GM23338 (cell line): ENCODE data around the gene ABCA7. TPM values are rescaled to one million over a fixed set of nuclear protein-coding genes. Genes with fewer than 3 reads are reported as not detected.

Experiments used
- ATAC-seq: fragments of 200-7000 bp; cut with Tn5 transposase; 3 replicates; pipeline ENCODE4 v1.9.1; 2020
- DNase-seq: peaks from one replicate; pipeline ENCODE4 v3.0.0-alpha.2; 2015; ENCODE audit warnings: low spot score
- H2AFZ ChIP-seq: fragments of 200-600 bp; sonication (generic); 2 replicates; pipeline ENCODE4 v1.8.0; 2016; ENCODE audit warnings: antibody characterized with exemption, mild to moderate bottlenecking, moderate library complexity
- H3F3A ChIP-seq: fragments of 200-600 bp; sonication (generic); replicated peaks from 2 replicates; pipeline ENCODE4 v1.8.0; 2017; ENCODE audit warnings: antibody characterized with exemption, mixed run types, low read depth
- H3K27ac ChIP-seq: fragments of 200-600 bp; sonication (generic); 2 replicates; pipeline ENCODE4 v1.6.1; 2016; ENCODE audit warnings: low read depth
- H3K27me3 ChIP-seq: fragments of 200-600 bp; sonication (generic); 2 replicates; pipeline ENCODE4 v1.8.0; 2016; ENCODE audit warnings: mild to moderate bottlenecking, mixed run types, moderate library complexity; ENCODE audit not compliant: insufficient read depth
- H3K36me3 ChIP-seq: fragments of 200-600 bp; sonication (generic); 2 replicates; pipeline ENCODE4 v1.8.0; 2016; ENCODE audit warnings: mild to moderate bottlenecking; ENCODE audit not compliant: insufficient read depth
- H3K4me1 ChIP-seq: fragments of 200-600 bp; sonication (generic); 2 replicates; pipeline ENCODE4 v1.8.0; 2016; ENCODE audit warnings: mild to moderate bottlenecking, moderate library complexity; ENCODE audit not compliant: insufficient read depth
- H3K4me2 ChIP-seq: fragments of 200-600 bp; sonication (generic); 2 replicates; pipeline ENCODE4 v1.7.1; 2017; ENCODE audit warnings: mixed run types
- H3K4me3 ChIP-seq: fragments of 200-600 bp; sonication (generic); 2 replicates; pipeline ENCODE4 v1.6.1; 2016; ENCODE audit warnings: mixed run types
- H3K79me2 ChIP-seq: fragments of 200-600 bp; sonication (generic); replicated peaks from 2 replicates; pipeline ENCODE4 v1.8.0; 2017; ENCODE audit warnings: mild to moderate bottlenecking; ENCODE audit not compliant: insufficient read depth
- H3K9me2 ChIP-seq: fragments of 200-600 bp; sonication (generic); 2 replicates; pipeline ENCODE4 v1.8.0; 2017; ENCODE audit not compliant: insufficient read depth
- H4K20me1 ChIP-seq: fragments of 200-600 bp; sonication (generic); replicated peaks from 2 replicates; pipeline ENCODE4 v1.8.0; 2017; ENCODE audit warnings: mild to moderate bottlenecking; ENCODE audit not compliant: insufficient read depth
- H3K27ac Mint-ChIP-seq: 2 replicates; pipeline ENCODE4 v1.8.0; 2020; ENCODE audit warnings: inconsistent platforms, mild to moderate bottlenecking, moderate library complexity, mixed read lengths
- H3K27me3 Mint-ChIP-seq: 3 replicates; pipeline ENCODE4 v1.8.0; 2022; ENCODE audit warnings: low read depth, mild to moderate bottlenecking, moderate library complexity, mixed read lengths, inconsistent platforms; ENCODE audit not compliant: insufficient read depth, poor library complexity
- H3K36me3 Mint-ChIP-seq: 3 replicates; pipeline ENCODE4 v1.8.0; 2021; ENCODE audit warnings: low read depth, mild to moderate bottlenecking, inconsistent platforms, moderate library complexity, mixed read lengths
- H3K4me1 Mint-ChIP-seq: 3 replicates; pipeline ENCODE4 v1.8.0; 2020; ENCODE audit warnings: mild to moderate bottlenecking, inconsistent platforms, mixed read lengths
- H3K4me3 Mint-ChIP-seq: 3 replicates; pipeline ENCODE4 v1.8.0; 2021; ENCODE audit warnings: moderate library complexity, mild to moderate bottlenecking, inconsistent platforms, mixed read lengths
- H3K9me3 Mint-ChIP-seq: 3 replicates; pipeline ENCODE4 v1.8.0; 2020; ENCODE audit warnings: moderate library complexity, mild to moderate bottlenecking, inconsistent platforms, mixed read lengths
- CREB1 ChIP-seq: fragments of 250-450 bp; sonication (Bioruptor Pico); IDR thresholded peaks from 2 replicates; pipeline ENCODE4 v1.5.0; 2020; ENCODE audit warnings: low read depth, mild to moderate bottlenecking, moderate library complexity
- EZH2 ChIP-seq: fragments of 200-600 bp; sonication (generic); IDR thresholded peaks from one replicate; pipeline ENCODE4 v1.8.0; 2017; ENCODE audit warnings: antibody characterized with exemption, mild to moderate bottlenecking, low read depth; ENCODE audit not compliant: unreplicated experiment
- EZH2phosphoT487 ChIP-seq: fragments of 200-600 bp; sonication (generic); IDR thresholded peaks from one replicate; pipeline ENCODE4 v1.8.1; 2018; ENCODE audit warnings: antibody characterized with exemption; ENCODE audit not compliant: unreplicated experiment
- JUNB ChIP-seq: IDR thresholded peaks from one replicate; pipeline ENCODE4 v1.6.1; 2016; ENCODE audit warnings: antibody characterized with exemption; ENCODE audit not compliant: unreplicated experiment
- NANOG ChIP-seq: IDR thresholded peaks from 2 replicates; pipeline ENCODE4 v1.6.1; 2016; ENCODE audit warnings: antibody characterized with exemption, borderline replicate concordance
- POLR2AphosphoS5 ChIP-seq: IDR thresholded peaks from 2 replicates; pipeline ENCODE4 v1.6.1; 2016; ENCODE audit warnings: antibody characterized with exemption, low read depth
- STAT1 ChIP-seq: IDR thresholded peaks from one replicate; pipeline ENCODE4 v1.6.1; 2016; ENCODE audit warnings: antibody characterized with exemption; ENCODE audit not compliant: unreplicated experiment
- ZNF114 ChIP-seq: fragments of 250-450 bp; sonication (Bioruptor Pico); IDR thresholded peaks from 2 replicates; pipeline ENCODE4 v1.5.0; 2020; ENCODE audit warnings: mild to moderate bottlenecking, moderate library complexity
- ZNF331 ChIP-seq: fragments of 250-450 bp; sonication (Bioruptor Pico); IDR thresholded peaks from 2 replicates; pipeline ENCODE4 v1.5.0; 2020; ENCODE audit warnings: low read depth, mild to moderate bottlenecking, moderate library complexity
- polyA plus RNA-seq: library from polyadenylated mRNA; unstranded; fragments of >200 nt; fragmentation: Nextera tagmentation; extraction: Ambion mirVana; gene quantifications from 2 replicates; pipeline ENCODE4 v1.2.1, GENCODE V29; 2016
- total RNA-seq: library from RNA; depleted of rRNA; stranded (reverse); fragments of >200 nt; shearing (Covaris generic); gene quantifications from 2 replicates; pipeline ENCODE4 v1.2.3, GENCODE V29; 2014
- TF ChIP-seq, protein P1 (sequence below), 2 experiments: fragments of 200-600 bp in 1 of 2; sonication (generic) in 1 of 2; conservative IDR thresholded peaks; 2 replicates each; pipeline versions ENCODE4 v1.5.1 to v1.6.1; 2016 to 2017; ENCODE audit warnings: antibody characterized with exemption in 2 of 2, low read depth in 2 of 2, mild to moderate bottlenecking in 2 of 2, moderate library complexity in 1 of 2
- TF ChIP-seq, protein P2 (sequence below): IDR thresholded peaks from 2 replicates; pipeline ENCODE4 v1.6.1; 2016; ENCODE audit warnings: antibody characterized with exemption

ABCA7 gene
- total and polyA plus RNA-seq, 2 experiments from 2014 or later, result 22.2 to 27.4 TPM

DNA sequence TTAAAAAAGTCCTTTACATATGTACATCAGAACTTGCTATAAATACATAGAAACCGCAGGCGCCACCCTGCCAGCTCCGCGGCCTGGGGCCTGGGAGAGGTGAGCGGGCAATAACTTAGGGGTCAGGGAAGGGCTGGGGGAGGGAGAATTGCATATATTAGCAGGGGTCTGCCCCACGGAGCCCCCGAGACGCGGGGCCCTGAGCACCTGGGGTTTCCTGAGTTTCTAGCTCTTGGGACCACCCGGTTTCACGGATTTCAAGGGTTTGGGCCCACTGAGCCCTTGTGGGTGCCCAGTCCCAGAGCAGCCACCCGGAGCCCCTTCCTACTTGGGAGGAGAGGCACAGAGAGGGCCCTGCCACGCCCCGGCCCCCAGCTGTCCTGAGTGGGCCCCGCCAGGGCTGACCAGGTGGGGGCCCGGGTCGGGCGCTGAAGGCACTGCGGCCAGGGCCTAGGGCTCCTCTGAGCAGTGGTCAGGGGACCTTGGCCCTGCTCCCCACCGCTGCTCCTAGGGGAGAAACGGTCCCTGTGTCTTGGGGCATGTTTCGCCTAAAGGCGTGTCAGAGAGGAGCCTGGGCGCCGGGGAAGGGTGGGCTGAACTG, 67.9 kb downstream of the ABCA7 start:
- Histone ChIP-seq H3K79me2 (no peaks in the 10 kb centered on the region), H3K36me3 (0 out of 2 replicates have a peak, but pooled peaks cover 3% of the 10 kb centered on the region), H3K27ac (0 out of 2 replicates have a peak overlapping the region, but pooled peaks have one; percentile 76), H3K4me1 (peaks cover 2% of the 10 kb centered on the region; the same call in 1 of the 2 replicates), H3F3A (peaks cover 10% of the 10 kb centered on the region), H3K27me3 (no peaks in the 10 kb centered on the region), H2AFZ (no peak overlapping the region), H4K20me1 (no peaks in the 10 kb centered on the region; the same call in 1 of the 2 replicates), H3K4me3 (no peak overlapping the region), H3K4me2 (no peak overlapping the region), H3K9me2 (no peaks in the 10 kb centered on the region)
- DNase-seq (no peak), ATAC-seq (no peak)
- TF ChIP-seq EZH2phosphoT487 (no peak), STAT1 (no peak), CREB1 (CRISPR knock-in tag) (no peak), EZH2 (no peak), JUNB (no peak)
- TF ChIP-seq, protein P1, sequence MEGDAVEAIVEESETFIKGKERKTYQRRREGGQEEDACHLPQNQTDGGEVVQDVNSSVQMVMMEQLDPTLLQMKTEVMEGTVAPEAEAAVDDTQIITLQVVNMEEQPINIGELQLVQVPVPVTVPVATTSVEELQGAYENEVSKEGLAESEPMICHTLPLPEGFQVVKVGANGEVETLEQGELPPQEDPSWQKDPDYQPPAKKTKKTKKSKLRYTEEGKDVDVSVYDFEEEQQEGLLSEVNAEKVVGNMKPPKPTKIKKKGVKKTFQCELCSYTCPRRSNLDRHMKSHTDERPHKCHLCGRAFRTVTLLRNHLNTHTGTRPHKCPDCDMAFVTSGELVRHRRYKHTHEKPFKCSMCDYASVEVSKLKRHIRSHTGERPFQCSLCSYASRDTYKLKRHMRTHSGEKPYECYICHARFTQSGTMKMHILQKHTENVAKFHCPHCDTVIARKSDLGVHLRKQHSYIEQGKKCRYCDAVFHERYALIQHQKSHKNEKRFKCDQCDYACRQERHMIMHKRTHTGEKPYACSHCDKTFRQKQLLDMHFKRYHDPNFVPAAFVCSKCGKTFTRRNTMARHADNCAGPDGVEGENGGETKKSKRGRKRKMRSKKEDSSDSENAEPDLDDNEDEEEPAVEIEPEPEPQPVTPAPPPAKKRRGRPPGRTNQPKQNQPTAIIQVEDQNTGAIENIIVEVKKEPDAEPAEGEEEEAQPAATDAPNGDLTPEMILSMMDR (conservative IDR thresholded peaks at IDR 0.05; ENCODE audit: low read depth in 2 of 2), result no peak
- peaks cover 16% of the 10 kb centered on the region for H3K27me3 Mint-ChIP-seq
- H3K27ac Mint-ChIP-seq, result no peak overlapping the region
- no peaks in the 10 kb centered on the region for H3K9me3 Mint-ChIP-seq
- no peak overlapping the region for H3K4me3 Mint-ChIP-seq
- H3K4me1 Mint-ChIP-seq, result peaks cover 16% of the 10 kb centered on the region; the same call in 1 of the 3 replicates
- peaks cover 12% of the 10 kb centered on the region for H3K36me3 Mint-ChIP-seq

DNA sequence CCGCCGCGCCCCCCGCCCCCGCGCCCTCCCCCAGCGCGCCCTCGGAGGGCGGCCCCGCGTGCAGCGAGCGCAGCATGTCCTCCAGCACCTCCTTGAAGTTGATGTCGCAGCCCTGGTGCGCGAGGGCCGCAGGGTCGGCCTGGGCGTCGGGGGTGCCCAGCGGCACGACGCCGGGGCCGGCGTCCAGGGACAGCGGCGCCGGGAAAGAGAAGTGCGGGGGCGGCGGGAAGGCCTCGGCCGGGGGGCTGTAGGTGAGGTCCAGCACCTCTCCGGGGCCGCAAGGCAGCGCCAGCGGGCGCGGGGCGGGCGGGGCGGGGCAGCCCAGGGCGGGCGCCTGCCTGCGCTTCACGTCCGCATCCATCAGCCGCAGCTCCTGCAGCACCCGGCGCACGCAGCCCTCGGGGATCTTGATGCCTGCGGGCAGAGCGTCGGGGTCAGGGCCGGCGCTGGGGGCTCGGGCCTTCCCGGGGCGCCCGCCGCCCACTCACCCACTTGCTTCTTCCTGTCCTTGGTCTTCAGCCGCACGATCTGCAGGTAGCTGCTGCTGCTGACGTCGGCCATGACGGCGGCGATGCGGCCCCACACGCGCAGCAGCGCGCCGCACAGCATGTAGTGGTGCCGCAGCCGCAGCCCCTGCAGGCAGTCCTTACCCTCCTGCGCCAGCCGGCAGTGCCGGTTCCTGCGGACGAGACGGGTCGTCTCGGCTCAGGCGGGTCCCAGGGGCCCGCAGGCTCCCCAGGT, 68.6 kb downstream of the ABCA7 start:
- Mint-ChIP-seq H3K36me3 (peaks cover 12% of the 10 kb centered on the region), H3K27me3 (peaks cover 12% of the 10 kb centered on the region), H3K4me1 (peaks cover 12% of the 10 kb centered on the region; the same call in 1 of the 3 replicates), H3K4me3 (no peak overlapping the region), H3K9me3 (no peaks in the 10 kb centered on the region), H3K27ac (no peak overlapping the region)
- H3K27ac ChIP-seq, result no peak overlapping the region
- H2AFZ ChIP-seq, result no peak overlapping the region
- H3K27me3 ChIP-seq, result no peaks in the 10 kb centered on the region
- H3K4me2 ChIP-seq, result no peak overlapping the region
- H3K36me3 ChIP-seq, result 0 out of 2 replicates have a peak, but pooled peaks cover 3% of the 10 kb centered on the region
- no peaks in the 10 kb centered on the region for H3K9me2 ChIP-seq
- ATAC-seq (no peak), DNase-seq (no peak)
- no peaks in the 10 kb centered on the region for H3K79me2 ChIP-seq
- H4K20me1 ChIP-seq, result no peaks in the 10 kb centered on the region; the same call in 1 of the 2 replicates
- no peak overlapping the region for H3K4me3 ChIP-seq
- H3F3A ChIP-seq, result peaks cover 10% of the 10 kb centered on the region; the same call in 1 of the 2 replicates
- no peaks in the 10 kb centered on the region for H3K4me1 ChIP-seq
- TF ChIP-seq EZH2, result no peak
- TF ChIP-seq, protein P2, sequence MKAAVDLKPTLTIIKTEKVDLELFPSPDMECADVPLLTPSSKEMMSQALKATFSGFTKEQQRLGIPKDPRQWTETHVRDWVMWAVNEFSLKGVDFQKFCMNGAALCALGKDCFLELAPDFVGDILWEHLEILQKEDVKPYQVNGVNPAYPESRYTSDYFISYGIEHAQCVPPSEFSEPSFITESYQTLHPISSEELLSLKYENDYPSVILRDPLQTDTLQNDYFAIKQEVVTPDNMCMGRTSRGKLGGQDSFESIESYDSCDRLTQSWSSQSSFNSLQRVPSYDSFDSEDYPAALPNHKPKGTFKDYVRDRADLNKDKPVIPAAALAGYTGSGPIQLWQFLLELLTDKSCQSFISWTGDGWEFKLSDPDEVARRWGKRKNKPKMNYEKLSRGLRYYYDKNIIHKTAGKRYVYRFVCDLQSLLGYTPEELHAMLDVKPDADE, result no peak
- TF ChIP-seq POLR2AphosphoS5, result no peak; the same call in 1 of the 2 replicates
- no peak for TF ChIP-seq STAT1
- TF ChIP-seq NANOG, result no peak
- no peak for TF ChIP-seq ZNF114
- no peak for TF ChIP-seq ZNF331 (CRISPR knock-in tag)
- no peak for TF ChIP-seq JUNB
